GM10266 (cell line): ENCODE data around the gene SEMA4D.

Source experiments
- DNase-seq: peaks from one replicate; pipeline ENCODE4 v3.0.0; 2012; ENCODE audit errors: extremely low spot score
- TF ChIP-seq, protein P1 (sequence below): IDR thresholded peaks from 2 replicates; pipeline ENCODE4 v1.5.1; 2012; ENCODE audit warnings: mild to moderate bottlenecking, low read depth; ENCODE audit not compliant: control insufficient read depth, insufficient read depth; ENCODE audit errors: missing control alignments

The SEMA4D gene

DNA sequence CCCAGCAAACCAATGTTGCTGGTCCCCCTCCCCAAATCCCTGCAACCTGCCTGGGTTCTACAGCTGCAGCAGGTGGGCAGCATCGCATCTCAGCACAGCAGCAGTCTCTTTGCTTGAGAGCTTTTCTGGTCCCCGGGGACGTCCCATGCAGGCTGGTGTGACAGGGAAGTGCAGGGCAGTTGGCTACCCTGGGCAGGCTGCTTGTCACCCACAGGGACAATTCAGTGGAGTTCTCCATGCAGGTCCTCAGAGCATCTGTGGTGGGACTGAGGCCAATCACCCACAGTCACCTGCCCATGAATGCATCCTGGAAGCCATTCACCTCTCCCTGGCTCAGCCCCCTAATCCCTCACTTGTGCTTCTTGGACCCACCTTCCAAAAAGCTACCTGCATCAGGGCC is 43.9 kb upstream of the SEMA4D start:
- TF ChIP-seq, protein P1, sequence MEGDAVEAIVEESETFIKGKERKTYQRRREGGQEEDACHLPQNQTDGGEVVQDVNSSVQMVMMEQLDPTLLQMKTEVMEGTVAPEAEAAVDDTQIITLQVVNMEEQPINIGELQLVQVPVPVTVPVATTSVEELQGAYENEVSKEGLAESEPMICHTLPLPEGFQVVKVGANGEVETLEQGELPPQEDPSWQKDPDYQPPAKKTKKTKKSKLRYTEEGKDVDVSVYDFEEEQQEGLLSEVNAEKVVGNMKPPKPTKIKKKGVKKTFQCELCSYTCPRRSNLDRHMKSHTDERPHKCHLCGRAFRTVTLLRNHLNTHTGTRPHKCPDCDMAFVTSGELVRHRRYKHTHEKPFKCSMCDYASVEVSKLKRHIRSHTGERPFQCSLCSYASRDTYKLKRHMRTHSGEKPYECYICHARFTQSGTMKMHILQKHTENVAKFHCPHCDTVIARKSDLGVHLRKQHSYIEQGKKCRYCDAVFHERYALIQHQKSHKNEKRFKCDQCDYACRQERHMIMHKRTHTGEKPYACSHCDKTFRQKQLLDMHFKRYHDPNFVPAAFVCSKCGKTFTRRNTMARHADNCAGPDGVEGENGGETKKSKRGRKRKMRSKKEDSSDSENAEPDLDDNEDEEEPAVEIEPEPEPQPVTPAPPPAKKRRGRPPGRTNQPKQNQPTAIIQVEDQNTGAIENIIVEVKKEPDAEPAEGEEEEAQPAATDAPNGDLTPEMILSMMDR, result no peak

DNA sequence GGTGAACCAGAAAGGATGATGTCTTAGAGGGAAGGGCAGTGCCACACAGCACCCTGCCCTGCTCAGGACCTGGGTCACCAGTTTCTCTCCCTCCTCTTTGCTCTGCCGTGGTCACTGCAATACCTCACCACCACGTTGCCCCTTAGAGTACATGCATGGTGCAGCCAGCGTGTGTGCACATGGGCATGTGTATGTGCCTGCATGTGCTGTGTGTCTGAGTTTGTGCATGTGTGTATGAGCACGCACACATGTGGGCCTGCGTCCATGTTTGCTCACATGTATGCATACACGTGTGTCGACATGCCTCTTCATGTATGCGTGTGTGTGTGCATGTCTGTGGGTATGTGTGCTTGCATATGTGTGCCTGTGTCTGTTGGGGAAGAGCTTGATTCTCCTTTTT is 41.5 kb upstream of the SEMA4D start:
- DNase-seq, result no peak
- TF ChIP-seq, protein P1, result no peak

More for the DNA sequence above, 43.9 kb upstream of the SEMA4D start:
- no peak for DNase-seq

DNA sequence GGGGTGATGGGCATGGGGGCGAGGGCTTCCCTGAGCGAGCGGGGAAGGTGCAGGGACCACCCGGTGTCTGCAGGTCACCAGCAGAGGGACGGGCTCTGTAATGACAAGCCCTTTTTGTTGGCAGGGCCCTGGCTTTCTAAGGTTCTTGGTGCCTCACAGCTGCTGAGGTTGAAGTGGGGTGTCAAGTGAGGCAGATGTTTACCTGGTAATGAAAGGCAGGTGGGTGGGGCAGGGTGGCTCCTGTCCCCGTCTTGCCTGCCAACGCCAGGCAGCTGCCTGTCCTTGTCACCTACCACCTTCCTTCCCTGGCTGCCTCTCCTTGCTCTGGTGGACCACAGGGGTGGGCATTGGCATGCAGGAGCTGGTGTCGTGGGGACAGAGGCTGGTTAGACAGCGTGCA is 41.0 kb upstream of the SEMA4D start:
- DNase-seq, result no peak

DNA sequence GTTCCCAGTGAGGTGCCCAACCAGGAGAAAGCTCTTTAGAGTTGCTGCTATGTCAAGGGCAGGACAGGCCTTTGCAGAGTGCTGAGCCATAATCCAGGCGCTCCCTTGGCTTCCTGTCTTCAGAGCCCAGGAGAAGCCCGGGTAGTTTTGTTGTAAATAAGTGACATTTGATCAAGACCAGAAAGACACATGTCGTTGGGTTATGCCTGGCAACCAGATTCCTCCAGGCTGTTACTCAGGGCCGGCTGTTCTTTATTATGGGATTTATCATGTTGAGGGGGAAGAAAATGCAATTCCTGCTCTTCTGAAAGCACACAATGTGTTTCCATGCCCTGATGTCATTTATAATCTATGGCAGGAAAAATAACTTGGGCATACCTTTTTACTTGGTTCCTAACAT is 39.3 kb upstream of the SEMA4D start:
- no peak for DNase-seq
- TF ChIP-seq, protein P1, result no peak

More for the DNA sequence above, 41.0 kb upstream of the SEMA4D start:
- TF ChIP-seq, protein P1, result no peak

DNA sequence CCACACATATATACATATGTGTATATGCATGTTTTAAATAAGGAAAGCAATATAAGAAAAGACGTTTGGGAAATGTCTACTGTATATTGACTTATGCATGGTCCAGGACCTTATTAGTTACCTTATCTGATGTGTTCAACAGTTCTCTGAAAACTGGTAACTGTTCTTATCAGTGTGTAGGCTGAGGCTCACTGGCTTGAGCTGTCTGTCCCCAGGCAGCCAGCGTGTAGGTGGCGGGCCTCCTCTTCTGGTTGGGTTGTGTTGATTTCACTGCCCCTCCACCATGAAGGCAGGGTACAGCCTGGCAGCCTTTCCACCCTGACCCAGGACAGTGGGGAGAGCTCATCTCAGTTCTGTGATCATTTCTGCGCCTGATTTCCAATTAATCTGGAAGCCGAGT is 38.7 kb upstream of the SEMA4D start:
- TF ChIP-seq, protein P1, result peak; percentile 38
- DNase-seq, result peak; percentile 55

DNA sequence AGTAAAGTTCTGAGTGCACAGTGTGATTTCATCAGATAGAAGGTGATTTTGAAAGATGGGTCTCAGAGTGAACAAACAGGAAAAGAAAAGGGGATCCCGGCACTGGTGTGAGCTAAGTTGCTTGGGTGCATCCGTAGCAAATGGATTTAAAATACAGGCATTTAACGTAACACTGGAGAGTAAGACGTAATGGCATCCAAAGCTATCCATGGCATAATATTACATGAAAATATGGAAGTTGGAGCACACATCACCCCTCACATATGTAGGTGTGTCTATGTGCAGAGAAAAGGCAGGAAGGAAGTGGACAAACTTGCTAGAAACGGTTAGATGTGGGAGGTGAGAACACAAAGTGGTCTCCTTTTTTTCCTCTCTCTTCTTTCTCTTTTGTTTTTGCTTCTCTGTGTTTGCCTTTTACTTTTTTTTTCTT is 38.2 kb upstream of the SEMA4D start:
- DNase-seq, result peak; percentile 51
- TF ChIP-seq, protein P1, result no peak

DNA sequence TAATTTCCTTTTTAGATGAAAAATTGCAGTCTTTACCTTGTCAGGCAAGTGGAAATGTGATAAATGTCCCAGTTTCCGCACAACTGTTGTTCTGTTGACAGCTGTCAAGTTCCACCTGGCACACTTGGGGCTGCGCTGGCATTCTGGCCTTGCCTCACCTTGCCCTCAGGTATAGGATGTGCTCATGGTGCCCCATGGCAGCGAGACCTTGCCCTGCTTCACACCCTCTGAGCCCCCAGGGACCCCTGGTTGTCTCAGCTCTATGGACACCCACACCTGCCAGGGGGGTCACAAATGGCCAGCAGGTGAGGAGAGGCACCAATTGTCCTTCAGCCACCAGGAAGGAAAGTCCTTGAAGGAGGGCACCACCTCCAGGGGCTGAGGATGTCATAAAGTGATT is 37.5 kb upstream of the SEMA4D start:
- TF ChIP-seq, protein P1, result no peak
- DNase-seq, result no peak
